GM21390 (cell line): ENCODE data around the gene IL1A.

ENCODE experiments used
- ATAC-seq: cut with Tn5 transposase; IDR thresholded peaks from one replicate; pipeline ENCODE4 v1.9.1; 2021; ENCODE audit not compliant: unreplicated experiment

The IL1A gene

DNA sequence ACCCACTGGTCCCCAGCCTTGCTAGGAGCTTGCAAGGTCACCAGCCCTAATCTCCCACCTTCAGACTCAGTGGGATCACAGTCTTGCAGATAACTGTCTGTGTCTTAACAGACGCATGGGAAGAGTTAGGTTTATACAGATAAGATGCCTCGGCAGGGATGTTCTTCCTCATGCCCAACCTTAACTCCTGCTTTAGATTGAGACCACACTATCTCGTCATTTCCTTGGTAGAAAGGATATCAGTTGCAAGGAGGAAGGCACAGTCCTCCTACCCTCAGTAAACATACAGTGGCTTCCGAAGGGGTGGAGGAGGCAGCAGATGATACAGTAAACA is 56.3 kb downstream of the IL1A start:
- no peak for ATAC-seq

DNA sequence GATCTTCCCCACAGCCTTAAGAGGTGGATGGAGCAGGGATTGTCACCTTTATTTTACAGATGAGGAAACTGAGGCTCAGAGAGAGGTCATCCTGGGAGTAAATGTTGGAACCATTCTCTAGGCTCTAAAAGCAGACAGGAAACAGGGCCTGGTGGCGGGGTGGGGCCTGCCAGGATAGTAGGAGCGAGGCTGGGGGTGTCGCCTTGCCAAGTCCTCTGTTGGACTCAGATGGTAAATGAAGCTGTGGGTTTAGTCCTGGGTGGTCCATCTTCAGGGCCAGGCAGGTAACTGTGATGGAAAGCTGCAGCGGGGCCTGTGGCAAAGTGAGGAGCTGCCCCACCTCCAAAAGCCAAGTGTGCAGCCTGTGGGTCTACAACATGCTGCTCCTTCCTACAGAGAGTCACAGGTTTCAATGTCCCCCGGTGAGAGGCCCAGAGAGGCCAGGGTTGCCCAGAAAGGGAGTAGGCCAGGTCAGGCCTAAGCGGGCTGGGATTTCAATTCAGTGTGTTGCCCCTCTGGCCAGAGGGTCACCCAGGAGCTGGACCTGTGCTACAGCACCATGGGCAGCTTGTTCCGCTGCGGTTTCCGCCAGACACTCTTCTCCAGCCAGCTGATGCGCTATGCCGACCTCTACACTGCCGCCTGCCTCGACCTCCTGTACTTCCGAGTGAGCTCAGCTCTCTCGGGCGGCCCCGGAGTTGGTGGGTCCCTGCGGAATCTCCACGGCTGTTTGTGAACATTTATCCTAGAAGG is 56.8 kb downstream of the IL1A start:
- ATAC-seq: no peak

DNA sequence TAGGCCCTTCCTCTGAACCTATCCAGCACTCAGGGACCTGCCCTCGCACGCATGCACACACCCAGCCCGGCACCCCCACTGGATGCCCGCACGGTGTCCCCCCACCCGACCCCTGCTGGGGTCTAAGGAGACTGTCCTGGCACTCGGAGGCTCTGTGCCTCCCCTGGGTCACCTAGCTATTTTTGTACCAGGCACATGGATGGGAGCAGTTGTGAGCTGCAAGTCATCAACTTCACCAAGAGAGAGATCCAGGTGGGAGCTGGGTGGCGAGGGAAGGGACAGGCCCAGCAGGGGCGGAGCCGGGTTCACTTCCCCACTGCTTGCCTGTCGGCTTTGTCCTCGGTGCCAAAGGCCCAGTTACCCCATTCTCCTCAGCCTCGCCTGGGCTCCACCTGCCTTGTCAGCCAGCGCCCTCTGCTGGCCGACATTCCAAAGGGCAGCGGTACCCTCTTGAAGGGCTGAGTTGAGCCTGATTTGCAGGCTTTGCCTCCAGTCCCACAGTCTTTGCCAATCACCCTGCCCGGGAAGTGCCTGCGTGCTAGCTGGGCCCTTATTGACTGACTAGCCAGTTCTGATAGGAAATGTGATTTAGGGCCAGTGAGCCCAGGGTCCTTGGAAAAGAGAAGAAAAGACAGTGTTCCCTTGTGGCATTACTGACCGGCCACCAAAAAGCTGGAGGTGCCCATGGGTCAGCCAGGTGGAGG is 57.7 kb downstream of the IL1A start:
- peak; percentile 79 for ATAC-seq

DNA sequence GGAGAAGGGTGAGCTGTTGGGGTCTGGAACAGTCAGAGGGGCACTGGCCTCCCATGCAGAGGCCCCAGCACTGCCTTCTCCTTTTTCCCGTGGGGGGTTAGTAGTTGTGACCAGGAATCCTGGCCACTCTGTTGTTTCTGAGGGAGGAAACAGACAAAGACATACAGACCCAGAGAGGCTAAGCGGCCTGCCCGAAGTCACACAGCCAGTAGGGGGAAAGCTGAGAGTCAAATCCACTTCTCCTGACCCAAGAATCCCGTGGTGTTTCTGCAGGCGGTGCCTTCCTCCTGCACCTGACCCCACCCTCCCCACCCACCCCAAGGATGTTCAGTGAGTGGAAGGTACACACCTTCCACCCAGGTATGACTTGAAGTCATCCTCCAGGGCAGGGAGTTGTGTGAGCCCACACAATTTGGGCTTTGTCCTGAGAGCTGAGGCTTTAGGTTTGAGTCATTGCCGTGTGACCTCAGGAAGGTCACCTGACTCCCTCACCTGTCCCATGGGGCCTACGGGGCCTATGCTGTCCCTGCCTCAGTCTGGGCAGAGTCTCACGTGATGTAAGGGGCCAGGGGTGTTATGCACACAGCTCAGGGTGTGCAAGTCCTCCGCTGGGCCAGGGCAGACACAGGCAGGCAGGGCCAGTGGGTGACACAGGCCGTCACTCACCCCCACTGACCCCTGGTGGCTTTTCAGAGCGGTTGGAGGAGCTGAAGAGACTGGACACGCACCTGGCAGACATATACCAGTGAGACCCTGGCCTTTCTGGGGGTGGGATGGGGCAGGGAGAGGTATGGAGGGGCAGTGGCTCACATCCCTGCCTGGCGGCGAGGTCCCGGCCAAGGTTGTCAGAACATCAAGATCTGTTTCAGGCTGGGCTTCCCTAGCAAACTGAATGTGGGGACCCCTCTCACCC is 58.5 kb downstream of the IL1A start:
- ATAC-seq: no peak

DNA sequence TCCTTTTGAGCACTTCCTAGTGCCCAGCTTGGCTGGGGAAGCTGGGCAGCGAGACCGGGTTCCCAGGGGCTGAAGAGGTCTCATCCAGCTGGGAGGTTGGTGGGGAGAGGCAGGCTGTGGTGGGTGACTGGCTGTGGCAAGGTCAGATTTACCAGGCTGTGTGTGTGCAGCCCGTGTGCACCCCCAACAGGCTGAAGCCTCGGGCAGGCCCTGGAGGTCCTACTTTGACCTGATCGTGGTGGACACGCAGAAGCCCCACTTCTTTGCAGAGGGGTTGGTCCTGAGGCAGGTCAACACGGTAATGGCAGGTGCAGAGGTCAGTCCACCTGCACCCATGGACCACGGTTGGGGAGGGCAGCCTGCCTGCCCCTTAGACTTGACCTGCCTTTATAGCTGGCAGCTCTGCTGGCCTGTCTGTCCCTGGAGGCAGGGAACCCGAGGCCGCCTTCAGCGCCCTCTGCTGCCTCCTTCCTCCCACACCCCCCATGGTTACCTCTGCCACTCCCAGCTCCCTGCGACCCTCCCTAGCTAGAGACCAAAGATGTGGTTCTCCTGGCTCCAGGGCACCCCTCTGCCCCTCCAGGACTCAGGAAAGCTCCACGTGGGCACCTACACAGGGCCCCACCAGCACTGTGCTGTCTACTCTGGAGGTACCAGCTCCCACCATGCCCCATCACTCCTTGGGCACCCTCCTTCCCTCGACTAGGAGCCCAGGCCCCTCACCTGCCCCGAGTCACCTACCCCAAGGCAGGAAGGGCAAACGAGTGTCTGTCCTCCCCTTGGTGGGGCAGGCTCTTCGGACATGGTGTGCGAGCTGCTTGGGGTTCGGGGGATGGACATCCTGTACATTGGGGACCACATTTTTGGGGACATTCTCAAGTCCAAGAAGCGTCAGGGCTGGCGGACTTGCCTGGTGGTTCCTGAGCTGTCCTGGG is 59.4 kb downstream of the IL1A start:
- ATAC-seq: no peak

DNA sequence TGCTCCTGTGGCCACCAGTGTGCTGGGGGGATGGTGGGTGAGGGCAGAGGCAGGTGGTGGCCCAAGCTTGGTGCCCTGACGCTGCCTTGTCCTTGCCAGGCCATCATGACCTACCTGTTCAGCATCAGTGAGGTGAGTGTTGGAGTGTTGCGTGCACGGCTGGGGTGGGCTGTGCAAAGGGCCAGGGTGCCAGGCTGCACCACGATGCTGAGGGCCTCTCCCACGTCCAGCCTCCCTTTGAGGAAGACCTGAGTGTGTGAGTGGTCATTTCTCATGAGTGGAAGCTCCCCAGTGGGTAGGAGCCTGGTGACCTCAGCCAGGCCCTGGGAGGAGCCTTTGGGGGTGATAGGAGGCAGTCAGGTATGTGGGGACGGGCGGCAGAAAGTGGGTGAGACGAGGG is 60.3 kb downstream of the IL1A start:
- ATAC-seq: no peak
